GM12872 (cell line): ENCODE data around the gene PKMYT1.

Experiments used
- TF ChIP-seq, protein P1 (sequence below): IDR thresholded peaks from 3 replicates; pipeline ENCODE4 v1.5.1; 2011; ENCODE audit warnings: low read depth, mild to moderate bottlenecking, low read length, moderate library complexity; ENCODE audit not compliant: insufficient read depth

Gene PKMYT1

DNA sequence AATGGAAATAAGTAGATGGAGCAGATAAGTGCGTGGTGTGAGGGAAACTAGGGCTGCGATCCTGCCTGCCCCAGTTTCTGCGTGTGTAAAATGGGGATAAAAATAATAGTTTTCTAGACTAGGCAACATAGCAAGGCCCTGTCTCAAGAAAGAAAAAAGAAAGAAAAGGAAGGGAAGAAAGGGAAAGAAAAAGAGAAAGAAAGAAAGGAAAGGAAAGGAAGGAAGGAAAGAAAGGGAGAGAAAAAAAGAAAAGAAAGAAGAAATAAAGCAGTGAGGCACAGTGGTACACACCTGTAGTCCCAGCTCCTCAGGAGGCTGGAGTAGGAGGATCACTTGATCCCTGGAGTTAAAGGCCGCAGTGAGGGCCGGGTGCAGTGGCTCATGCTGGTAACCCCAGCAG lies 2.2 kb upstream of the PKMYT1 start:
- TF ChIP-seq, protein P1, sequence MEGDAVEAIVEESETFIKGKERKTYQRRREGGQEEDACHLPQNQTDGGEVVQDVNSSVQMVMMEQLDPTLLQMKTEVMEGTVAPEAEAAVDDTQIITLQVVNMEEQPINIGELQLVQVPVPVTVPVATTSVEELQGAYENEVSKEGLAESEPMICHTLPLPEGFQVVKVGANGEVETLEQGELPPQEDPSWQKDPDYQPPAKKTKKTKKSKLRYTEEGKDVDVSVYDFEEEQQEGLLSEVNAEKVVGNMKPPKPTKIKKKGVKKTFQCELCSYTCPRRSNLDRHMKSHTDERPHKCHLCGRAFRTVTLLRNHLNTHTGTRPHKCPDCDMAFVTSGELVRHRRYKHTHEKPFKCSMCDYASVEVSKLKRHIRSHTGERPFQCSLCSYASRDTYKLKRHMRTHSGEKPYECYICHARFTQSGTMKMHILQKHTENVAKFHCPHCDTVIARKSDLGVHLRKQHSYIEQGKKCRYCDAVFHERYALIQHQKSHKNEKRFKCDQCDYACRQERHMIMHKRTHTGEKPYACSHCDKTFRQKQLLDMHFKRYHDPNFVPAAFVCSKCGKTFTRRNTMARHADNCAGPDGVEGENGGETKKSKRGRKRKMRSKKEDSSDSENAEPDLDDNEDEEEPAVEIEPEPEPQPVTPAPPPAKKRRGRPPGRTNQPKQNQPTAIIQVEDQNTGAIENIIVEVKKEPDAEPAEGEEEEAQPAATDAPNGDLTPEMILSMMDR = no peak

DNA sequence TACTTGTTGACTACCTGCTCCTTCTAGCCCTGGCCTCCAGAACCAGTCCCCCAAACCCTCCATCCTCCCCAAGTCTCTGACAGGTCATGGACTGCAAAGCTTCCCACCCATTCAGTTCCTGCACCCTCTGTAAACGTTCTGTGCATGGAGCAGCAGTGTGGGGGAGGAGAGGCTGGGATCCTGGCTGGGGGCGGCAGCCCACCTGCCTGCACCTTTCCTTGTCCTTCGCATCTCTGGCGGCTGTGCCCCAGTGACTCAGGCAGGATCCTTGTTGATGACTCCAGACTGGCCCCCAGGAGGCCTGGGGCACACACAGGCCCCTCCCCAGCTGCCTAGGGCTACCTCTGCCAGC lies 1.6 kb upstream of the PKMYT1 start:
- TF ChIP-seq, protein P1 = no peak

DNA sequence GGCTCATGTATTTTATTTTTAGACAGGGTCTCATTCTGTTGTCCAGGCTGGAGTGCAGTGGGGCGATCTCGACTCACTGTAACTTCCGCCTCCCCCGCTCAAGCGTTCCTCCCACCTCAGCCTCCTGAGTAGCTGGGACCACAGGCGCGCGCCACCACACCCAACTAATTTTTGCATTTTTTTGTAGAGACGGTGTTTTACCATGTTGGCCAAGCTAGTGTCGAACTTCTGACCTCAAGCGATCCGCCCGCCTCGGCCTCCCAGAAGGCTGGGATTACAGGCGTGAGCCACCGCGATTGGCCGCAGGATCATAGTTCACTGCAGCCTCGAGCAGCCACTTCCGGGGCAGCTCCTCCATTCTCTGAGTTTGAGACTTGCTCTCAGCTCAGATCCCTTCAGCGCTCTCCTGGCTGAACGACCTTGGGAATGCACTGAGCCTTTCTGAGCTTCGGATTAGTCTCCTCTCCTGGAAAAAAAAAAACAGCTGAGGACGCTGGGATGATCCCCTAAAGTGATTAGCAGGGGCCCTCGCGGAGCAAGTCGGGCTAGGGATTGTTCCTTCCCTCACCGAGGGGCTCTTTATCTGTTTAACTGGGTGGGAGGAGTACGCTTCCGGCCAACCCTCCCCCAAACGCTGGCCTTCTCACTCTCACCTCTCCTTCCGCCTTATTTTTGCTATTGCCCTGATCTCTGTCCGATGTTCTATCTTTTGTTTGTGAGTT lies 1.1 kb upstream of the PKMYT1 start:
- TF ChIP-seq, protein P1 = no peak

DNA sequence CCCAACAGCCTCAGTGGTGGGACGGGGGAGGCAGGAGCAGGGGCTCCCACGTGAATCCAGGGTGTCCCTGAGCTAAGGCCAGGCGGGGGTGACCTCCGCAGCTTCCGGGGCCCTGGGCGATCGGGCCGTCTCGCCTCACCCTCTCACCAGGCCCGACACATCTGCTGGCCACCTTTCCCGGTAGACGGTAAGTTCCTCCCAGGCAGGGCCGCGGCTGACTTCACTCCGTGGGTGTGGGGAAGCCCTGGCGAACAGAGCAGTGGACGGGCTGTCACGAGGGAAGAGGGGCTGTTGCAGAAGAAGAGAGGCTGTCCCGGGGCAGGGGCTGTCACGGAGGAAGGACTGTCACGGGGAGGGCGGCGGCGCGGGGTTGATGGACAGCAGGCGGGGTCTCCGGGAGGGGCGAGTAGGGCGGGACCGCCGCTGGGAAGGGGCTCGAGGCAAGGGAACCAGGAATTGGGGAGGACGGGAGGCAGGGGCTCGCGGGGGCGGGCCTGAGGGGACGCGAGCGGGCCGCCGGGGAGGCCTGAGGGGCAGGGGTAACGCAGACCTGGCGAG lies 498 bp downstream of the PKMYT1 start:
- TF ChIP-seq, protein P1 = no peak

DNA sequence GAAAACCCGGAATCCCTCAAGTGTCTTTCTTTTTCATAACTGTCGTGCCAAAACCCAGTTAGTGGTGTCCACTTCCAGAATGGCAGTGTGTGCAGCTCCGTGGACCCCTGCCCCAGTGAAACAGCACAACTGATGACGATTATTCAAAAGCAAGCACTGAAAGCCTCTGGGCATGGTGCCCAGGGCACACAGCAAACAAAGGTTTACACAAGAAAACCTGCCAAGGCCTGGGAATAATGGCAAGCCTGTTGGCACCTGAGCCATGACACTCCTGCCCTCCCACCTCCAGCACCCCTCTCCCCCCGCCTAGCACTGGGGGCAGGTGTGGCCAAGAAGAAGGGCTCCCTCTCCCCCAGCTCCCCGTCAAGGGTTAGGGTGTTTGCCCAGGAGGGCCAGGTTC lies 2.8 kb downstream of the PKMYT1 start:
- TF ChIP-seq, protein P1 = no peak

DNA sequence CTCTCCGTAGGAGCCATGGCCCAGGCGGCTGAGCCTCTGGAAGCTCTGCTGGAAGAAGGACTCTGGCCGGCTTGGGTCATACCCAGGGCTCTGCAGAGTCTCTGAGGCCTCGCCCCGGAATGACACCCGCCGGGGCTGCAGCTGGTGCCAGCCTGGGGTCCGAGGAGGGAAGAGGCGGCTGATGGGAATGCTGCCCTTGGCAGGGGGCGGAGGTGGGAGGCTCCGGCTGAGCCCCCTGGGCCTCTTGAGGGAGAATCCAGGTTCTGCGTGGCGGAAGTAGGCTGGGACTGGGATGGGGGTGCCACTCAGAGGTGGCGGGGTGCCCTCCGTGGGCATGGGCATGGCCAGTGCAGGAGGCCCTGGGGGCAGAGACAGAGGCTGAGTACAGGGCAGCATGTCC lies 3.6 kb downstream of the PKMYT1 start:
- TF ChIP-seq, protein P1 = no peak

DNA sequence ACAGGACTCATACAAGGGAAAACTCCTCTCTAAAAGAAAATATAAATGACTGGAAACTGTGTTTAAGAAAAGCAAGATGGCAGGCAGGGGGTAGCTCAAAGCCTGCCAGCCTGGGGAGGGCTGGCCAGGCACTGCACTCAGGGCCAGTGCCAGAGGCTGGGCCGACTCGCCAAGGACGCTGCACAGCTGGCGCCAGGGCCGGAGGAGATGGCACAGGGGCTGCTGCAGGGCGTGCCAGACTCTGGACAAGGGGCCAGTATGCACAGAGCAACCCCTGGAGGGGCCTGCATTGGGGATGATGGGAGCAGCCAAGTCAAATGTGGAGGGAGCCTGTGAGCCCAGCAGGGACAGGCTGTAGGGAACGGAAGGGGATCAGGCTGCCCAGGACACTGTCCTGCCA lies 4.0 kb downstream of the PKMYT1 start:
- TF ChIP-seq, protein P1 = no peak
